HG02885 (cell line): ENCODE data around the gene ZNF493.

Experiments
- ATAC-seq: cut with Tn5 transposase; IDR thresholded peaks from one replicate; pipeline ENCODE4 v1.9.1; 2021; ENCODE audit warnings: mild to moderate bottlenecking; ENCODE audit not compliant: unreplicated experiment, poor library complexity

The ZNF493 gene

DNA sequence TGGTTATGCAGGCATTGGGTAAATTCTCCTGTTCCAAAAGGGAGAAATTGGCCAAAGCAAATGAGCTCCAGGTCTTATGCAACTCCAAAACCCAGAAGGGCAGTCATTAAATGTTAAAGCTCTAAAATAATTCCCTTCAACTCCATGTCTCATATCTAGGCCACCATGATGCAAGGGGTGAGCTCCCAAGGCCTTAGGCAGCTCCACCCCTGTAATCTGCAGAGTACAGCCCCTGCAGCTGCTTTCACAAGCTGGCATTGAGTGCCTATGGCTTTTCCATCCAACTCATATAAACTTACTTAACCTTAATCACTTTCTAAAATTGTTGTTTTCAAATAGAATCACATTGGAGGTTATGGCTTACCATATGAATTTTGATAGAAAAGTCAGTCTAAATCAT lies 63.8 kb downstream of the ZNF493 start:
- no peak for ATAC-seq

DNA sequence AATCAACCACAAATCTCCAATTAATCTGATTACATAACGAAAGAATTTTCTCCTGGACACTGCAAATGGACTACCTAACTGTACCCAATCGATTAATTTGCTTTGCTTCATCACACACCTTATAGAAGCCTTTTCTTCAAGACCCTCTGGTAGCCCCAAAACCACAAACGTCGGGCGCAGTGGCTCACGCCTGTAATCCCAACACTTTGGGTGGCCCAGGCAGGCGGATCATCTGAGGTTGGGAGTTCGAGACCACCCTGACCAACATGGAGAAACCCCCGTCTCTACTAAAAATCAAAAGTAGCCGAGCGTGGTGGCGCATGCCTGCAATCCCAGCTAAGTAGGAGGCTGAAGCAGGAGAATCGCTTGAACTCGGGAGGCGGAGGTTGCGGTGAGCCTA lies 65.6 kb downstream of the ZNF493 start:
- no peak for ATAC-seq

DNA sequence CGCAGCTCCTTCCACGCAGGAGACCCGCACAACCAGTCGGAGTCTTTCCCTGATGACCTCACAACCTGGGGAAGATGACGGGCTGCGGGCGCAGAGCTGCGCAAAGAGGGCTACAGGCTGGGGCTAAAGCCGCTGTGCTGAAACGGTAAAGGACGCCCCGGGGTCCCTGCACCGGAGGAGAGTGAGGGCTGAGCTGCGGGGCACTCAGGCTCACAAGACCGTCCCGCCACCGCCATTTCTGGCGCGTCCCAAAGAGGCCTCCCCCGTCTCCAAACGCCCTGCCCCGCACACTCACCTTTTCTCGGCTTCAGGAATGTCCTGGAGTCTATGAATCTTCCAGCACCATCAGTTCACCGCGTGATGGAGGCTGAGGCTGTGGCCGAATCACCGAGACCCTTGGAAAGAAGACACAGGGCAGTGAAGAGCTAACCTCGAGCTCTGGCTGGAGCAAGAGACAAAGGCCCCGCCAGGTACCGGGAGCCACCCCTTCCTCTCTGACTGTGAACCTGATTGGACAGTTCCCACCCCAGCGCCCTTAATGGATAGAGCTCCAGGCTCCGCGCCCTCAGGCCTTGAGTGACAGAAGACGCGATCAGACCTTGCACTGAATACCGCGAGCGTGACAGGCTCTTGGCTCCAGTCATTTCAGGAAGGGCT lies 66.6 kb downstream of the ZNF493 start:
- ATAC-seq, result no peak

- no peak for ATAC-seq
Measured at GRCh38 chr19:21466627-21467026, 69.7 kb downstream of the ZNF493 start.

GRCh38 chr19:21468791-21469190 lies 71.9 kb downstream of the ZNF493 start:
- ATAC-seq, result no peak

- ATAC-seq, result no peak
Measured at GRCh38 chr19:21472507-21472906, 75.6 kb downstream of the ZNF493 start.

DNA sequence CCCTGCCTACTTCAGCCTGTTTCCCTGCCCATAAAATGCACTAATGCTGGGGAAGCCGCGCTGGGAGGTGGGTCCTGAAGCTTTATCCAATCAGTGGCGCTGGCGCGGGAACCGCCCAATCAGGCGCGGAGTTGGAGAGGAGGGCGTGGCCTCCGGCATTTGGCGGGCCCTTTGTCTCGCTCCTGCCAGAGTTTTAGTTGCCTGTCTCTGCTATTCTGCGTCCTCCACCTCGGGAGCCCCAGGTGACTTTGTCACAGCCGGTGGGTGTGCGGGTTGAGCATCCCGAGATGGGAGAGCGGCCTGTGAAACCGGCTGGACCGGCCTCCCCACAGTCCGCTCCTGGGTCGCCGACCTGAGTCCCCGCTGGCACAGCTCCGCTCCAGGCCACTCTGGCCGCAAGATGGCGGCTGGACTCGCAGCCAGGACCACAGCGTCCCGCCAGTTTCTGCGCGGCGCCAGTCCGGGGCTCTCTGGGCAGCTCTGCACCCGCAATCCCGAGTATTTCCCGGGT lies 77.8 kb downstream of the ZNF493 start:
- ATAC-seq, result no peak
